Muscle layer of colon (tissue), 2 donors: ENCODE data around the gene UNC13C.
"Not testable (repeated sequence)": the region's sequence is repeated elsewhere in the genome, so short reads cannot be mapped to it uniquely, and the experiment has no call there.

ENCODE experiments used
- H3K27ac ChIP-seq: one replicate; pipeline ENCODE4 v1.7.0; 2013; ENCODE audit warnings: low read depth, mild to moderate bottlenecking, low read length, moderate library complexity
- H3K27me3 ChIP-seq, 2 donors: one replicate each; pipeline ENCODE4 v1.7.0; 2013; ENCODE audit warnings: low read length in 2 of 2, mild to moderate bottlenecking in 2 of 2; ENCODE audit not compliant: insufficient read depth in 2 of 2, control insufficient read depth in 1 of 2
- H3K36me3 ChIP-seq: one replicate; pipeline ENCODE4 v1.7.0; 2013; ENCODE audit warnings: mild to moderate bottlenecking, low read length; ENCODE audit not compliant: insufficient read depth
- H3K4me1 ChIP-seq: one replicate; pipeline ENCODE4 v1.7.0; 2013; ENCODE audit warnings: mild to moderate bottlenecking, low read length; ENCODE audit not compliant: insufficient read depth
- H3K4me3 ChIP-seq, 2 donors: one replicate each; pipeline ENCODE4 v1.7.0; 2013; ENCODE audit warnings: low read length in 2 of 2, low read depth in 1 of 2, mild to moderate bottlenecking in 1 of 2, moderate library complexity in 1 of 2
- H3K9ac ChIP-seq: one replicate; pipeline ENCODE4 v1.7.0; 2013; ENCODE audit warnings: low read length
- H3K9me3 ChIP-seq: one replicate; pipeline ENCODE4 v1.7.0; 2013; ENCODE audit warnings: mild to moderate bottlenecking, low read length
- donor health status: abdominal sarcoma.
- donor health status: Adenocarcinoma of cecum.

The UNC13C gene

GRCh38 chr15:54387799-54388198 is 409.6 kb downstream of the UNC13C start:
- H3K27ac ChIP-seq, result no peak overlapping the region
- no peak overlapping the region for H3K9ac ChIP-seq
- H3K36me3 ChIP-seq, result no peaks in the 10 kb centered on the region
- H3K4me3 ChIP-seq, result no peak overlapping the region
- no peaks in the 10 kb centered on the region for H3K9me3 ChIP-seq
- no peaks in the 10 kb centered on the region for H3K4me1 ChIP-seq
- H3K27me3 ChIP-seq, result no peaks in the 10 kb centered on the region

- H3K4me3 ChIP-seq, result no peak overlapping the region
- H3K9ac ChIP-seq, result no peak overlapping the region
- H3K27me3 ChIP-seq, result no peaks in the 10 kb centered on the region
- no peak overlapping the region for H3K27ac ChIP-seq
- H3K36me3 ChIP-seq, result no peaks in the 10 kb centered on the region
- no peaks in the 10 kb centered on the region for H3K9me3 ChIP-seq
- H3K4me1 ChIP-seq, result no peaks in the 10 kb centered on the region
These were observed 410.5 kb downstream of the UNC13C start for GRCh38 chr15:54388746-54389145.

GRCh38 chr15:54410481-54410880 is 432.2 kb downstream of the UNC13C start:
- H3K4me3 ChIP-seq, result no peak overlapping the region
- H3K27ac ChIP-seq, result no peak overlapping the region
- no peaks in the 10 kb centered on the region for H3K36me3 ChIP-seq
- H3K9ac ChIP-seq, result no peak overlapping the region
- H3K9me3 ChIP-seq, result no peaks in the 10 kb centered on the region
- no peaks in the 10 kb centered on the region for H3K27me3 ChIP-seq
- no peaks in the 10 kb centered on the region for H3K4me1 ChIP-seq

GRCh38 chr15:54424171-54424570 is 445.9 kb downstream of the UNC13C start:
- no peaks in the 10 kb centered on the region for H3K4me1 ChIP-seq
- H3K4me3 ChIP-seq, result no peak overlapping the region
- H3K27me3 ChIP-seq, result no peaks in the 10 kb centered on the region
- H3K9ac ChIP-seq, result no peak overlapping the region
- no peak overlapping the region for H3K27ac ChIP-seq
- no peaks in the 10 kb centered on the region for H3K36me3 ChIP-seq
- H3K9me3 ChIP-seq, result no peaks in the 10 kb centered on the region

GRCh38 chr15:54428596-54428995 is 450.4 kb downstream of the UNC13C start:
- Histone ChIP-seq H3K36me3 (no peaks in the 10 kb centered on the region), H3K9me3 (no peaks in the 10 kb centered on the region)

GRCh38 chr15:54450288-54450687 is 472.0 kb downstream of the UNC13C start:
- not testable (repeated sequence) for H3K9ac ChIP-seq, H3K4me1 ChIP-seq, H3K9me3 ChIP-seq, H3K27ac ChIP-seq, H3K27me3 ChIP-seq, H3K36me3 ChIP-seq, H3K4me3 ChIP-seq

More at GRCh38 chr15:54428596-54428995, 450.4 kb downstream of the UNC13C start:
- Histone ChIP-seq H3K27me3 (no peaks in the 10 kb centered on the region), H3K4me1 (no peaks in the 10 kb centered on the region), H3K9ac (no peak overlapping the region), H3K4me3 (no peak overlapping the region), H3K27ac (no peak overlapping the region)

- Histone ChIP-seq H3K27me3 (no peaks in the 10 kb centered on the region), H3K9ac (no peak overlapping the region), H3K27ac (no peak overlapping the region), H3K36me3 (no peaks in the 10 kb centered on the region), H3K9me3 (no peaks in the 10 kb centered on the region), H3K4me1 (no peaks in the 10 kb centered on the region), H3K4me3 (no peak overlapping the region)
These were observed 478.2 kb downstream of the UNC13C start for GRCh38 chr15:54456413-54456812.

- Histone ChIP-seq H3K27me3 (no peaks in the 10 kb centered on the region), H3K4me1 (no peaks in the 10 kb centered on the region), H3K4me3 (no peak overlapping the region), H3K9ac (no peak overlapping the region), H3K36me3 (no peaks in the 10 kb centered on the region), H3K9me3 (no peaks in the 10 kb centered on the region), H3K27ac (no peak overlapping the region)
These were observed 484.3 kb downstream of the UNC13C start for GRCh38 chr15:54462511-54462913.

GRCh38 chr15:54481819-54482218 is 503.6 kb downstream of the UNC13C start:
- H3K9me3 ChIP-seq, result no peaks in the 10 kb centered on the region

GRCh38 chr15:54482251-54482650 is 504.0 kb downstream of the UNC13C start:
- H3K9me3 ChIP-seq, result no peaks in the 10 kb centered on the region
- no peaks in the 10 kb centered on the region for H3K36me3 ChIP-seq
- no peaks in the 10 kb centered on the region for H3K4me1 ChIP-seq
- H3K4me3 ChIP-seq, result no peak overlapping the region
- no peaks in the 10 kb centered on the region for H3K27me3 ChIP-seq
- H3K9ac ChIP-seq, result no peak overlapping the region
- H3K27ac ChIP-seq, result no peak overlapping the region

More at GRCh38 chr15:54481819-54482218, 503.6 kb downstream of the UNC13C start:
- H3K27me3 ChIP-seq, result no peaks in the 10 kb centered on the region
- no peak overlapping the region for H3K4me3 ChIP-seq
- no peaks in the 10 kb centered on the region for H3K36me3 ChIP-seq
- H3K9ac ChIP-seq, result no peak overlapping the region
- H3K27ac ChIP-seq, result no peak overlapping the region
- no peaks in the 10 kb centered on the region for H3K4me1 ChIP-seq

GRCh38 chr15:54500330-54500729 is 522.1 kb downstream of the UNC13C start:
- H3K27me3 ChIP-seq, result no peaks in the 10 kb centered on the region
- H3K4me3 ChIP-seq, result no peak overlapping the region
- no peaks in the 10 kb centered on the region for H3K9me3 ChIP-seq
- no peaks in the 10 kb centered on the region for H3K36me3 ChIP-seq
- H3K4me1 ChIP-seq, result no peaks in the 10 kb centered on the region
- H3K9ac ChIP-seq, result no peak overlapping the region
- no peak overlapping the region for H3K27ac ChIP-seq

- Histone ChIP-seq H3K4me3 (no peak overlapping the region), H3K27me3 (no peaks in the 10 kb centered on the region), H3K27ac (no peak overlapping the region)
These were observed 524.3 kb downstream of the UNC13C start for GRCh38 chr15:54502416-54503075.

More at GRCh38 chr15:54502416-54503075, 524.3 kb downstream of the UNC13C start:
- no peak overlapping the region for H3K9ac ChIP-seq
- H3K4me1 ChIP-seq, result no peaks in the 10 kb centered on the region
- H3K9me3 ChIP-seq, result no peaks in the 10 kb centered on the region
- no peaks in the 10 kb centered on the region for H3K36me3 ChIP-seq
